CD4-positive, alpha-beta memory T cell (primary cell): ENCODE measurements around the gene ITLN2. TPM values are rescaled to one million over a fixed set of nuclear protein-coding genes. Genes with fewer than 3 reads are reported as not detected.
"Not testable (repeated sequence)": the region's sequence is repeated elsewhere in the genome, so short reads cannot be mapped to it uniquely, and the experiment has no call there.

Experiments used
- CTCF ChIA-PET: fragments of 350-600 bp; sonication (Branson Sonifier 250); formaldehyde crosslinking; loops from one replicate; lab custom pipeline; 2021; ENCODE audit warnings: inconsistent platforms; ENCODE audit not compliant: partially characterized antibody; lab: Charles Lee
- POLR2A ChIA-PET: fragments of 350-600 bp; sonication (Branson Sonifier 250); formaldehyde crosslinking; loops from one replicate; lab custom pipeline; 2021; ENCODE audit not compliant: partially characterized antibody; lab: Charles Lee
- DNase-seq, 5 donors: peaks; one replicate each; pipeline versions ENCODE4 v3.0.0 to v3.0.0-alpha.2; 2020 to 2022; ENCODE audit warnings: mixed read lengths in 1 of 5
- H3K27ac ChIP-seq: one replicate; pipeline ENCODE4 v1.7.0; 2013; ENCODE audit warnings: low read depth, low read length
- H3K27me3 ChIP-seq: 2 replicates; pipeline ENCODE4 v1.7.0; 2013; ENCODE audit warnings: mild to moderate bottlenecking, low read length, moderate library complexity; ENCODE audit not compliant: insufficient read depth
- H3K36me3 ChIP-seq: 2 replicates; pipeline ENCODE4 v1.7.0; 2013; ENCODE audit warnings: mild to moderate bottlenecking, low read length, moderate library complexity; ENCODE audit not compliant: insufficient read depth
- H3K4me1 ChIP-seq: 2 replicates; pipeline ENCODE4 v1.7.0; 2013; ENCODE audit warnings: mild to moderate bottlenecking, low read length, moderate library complexity; ENCODE audit not compliant: insufficient read depth
- H3K4me3 ChIP-seq, 2 donors: one replicate each; pipeline ENCODE4 v1.7.0; 2013; ENCODE audit warnings: low read length in 2 of 2, mild to moderate bottlenecking in 1 of 2
- H3K9me3 ChIP-seq, 2 donors: one replicate each; pipeline ENCODE4 v1.7.0; 2013; ENCODE audit warnings: low read length in 2 of 2, control low read depth in 1 of 2; ENCODE audit not compliant: control insufficient read depth in 1 of 2
- H3K27ac Mint-ChIP-seq, 7 donors: one replicate each; pipeline ENCODE4 v1.8.0; 2020 to 2021; ENCODE audit warnings: mixed read lengths in 7 of 7, mild to moderate bottlenecking in 6 of 7, inconsistent platforms in 3 of 7, moderate library complexity in 3 of 7
- H3K27me3 Mint-ChIP-seq, 2 donors: one replicate each; pipeline ENCODE4 v1.8.0; 2020 to 2021; ENCODE audit warnings: mixed read lengths in 2 of 2
- H3K36me3 Mint-ChIP-seq, 2 donors: one replicate each; pipeline ENCODE4 v1.8.0; 2020 to 2021; ENCODE audit warnings: mixed read lengths in 2 of 2, inconsistent platforms in 1 of 2, mild to moderate bottlenecking in 1 of 2
- H3K4me1 Mint-ChIP-seq, 4 donors: one replicate each; pipeline ENCODE4 v1.8.0; 2020 to 2021; ENCODE audit warnings: mixed read lengths in 4 of 4, mild to moderate bottlenecking in 1 of 4
- H3K4me3 Mint-ChIP-seq, 8 donors: one replicate each; pipeline ENCODE4 v1.8.0; 2020 to 2021; ENCODE audit warnings: mixed read lengths in 8 of 8, mild to moderate bottlenecking in 7 of 8, moderate library complexity in 6 of 8, inconsistent platforms in 3 of 8
- H3K9me3 Mint-ChIP-seq, 8 donors: one replicate each; pipeline ENCODE4 v1.8.0; 2020 to 2021; ENCODE audit warnings: mixed read lengths in 8 of 8, mild to moderate bottlenecking in 5 of 8, inconsistent platforms in 3 of 8, moderate library complexity in 1 of 8
- intact Hi-C: fragments of 100-400 bp; cut with micrococcal nuclease; formaldehyde crosslinking; loops from one replicate; pipeline ENCODE4 v1.15.1; 2023
- polyA plus RNA-seq, 2 donors: library from polyadenylated mRNA; unstranded; fragments of 300-500 nt; fragmentation: Illumina TruSeq; gene quantifications; one replicate each; pipeline ENCODE4 v1.2.3, GENCODE V29; 2021
- total RNA-seq, 2 experiments: library from RNA; stranded (reverse); gene quantifications; one replicate each; pipeline ENCODE4 v1.2.3, GENCODE V29; 2021

Gene ITLN2
- total and polyA plus RNA-seq, 4 experiments from 2014 or later = not detected

DNA sequence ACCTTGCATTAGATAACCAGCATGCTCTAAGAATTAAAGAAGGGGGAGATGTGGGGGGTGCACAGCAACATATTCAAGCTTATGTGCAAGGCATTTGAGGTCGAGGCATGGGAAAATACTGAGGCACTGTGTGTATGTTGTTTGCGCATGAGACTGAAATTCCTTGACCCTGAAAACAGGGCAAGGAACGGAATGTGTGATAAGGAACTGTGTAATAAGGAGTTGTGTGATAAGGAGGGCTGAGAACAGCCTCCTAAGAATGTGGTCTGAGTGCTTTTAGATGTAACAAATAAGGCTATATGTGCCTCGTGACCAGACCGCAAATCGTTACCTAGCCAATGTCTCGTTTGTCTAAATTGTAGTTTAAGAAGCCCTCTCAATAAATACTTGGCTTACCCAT, 43.2 kb downstream of the ITLN2 start:
- CTCF ChIA-PET = no interaction called here
- Mint-ChIP-seq H3K4me3 (no peak overlapping the region), H3K27me3 (peaks cover 1 to 3% of the 10 kb centered on the region in 2 donors), H3K4me1 (no peaks in the 10 kb centered on the region), H3K9me3 (no peaks in the 10 kb centered on the region), H3K36me3 (no peaks in the 10 kb centered on the region), H3K27ac (no peak overlapping the region)
- no peak for DNase-seq
- Histone ChIP-seq H3K36me3 (no peaks in the 10 kb centered on the region), H3K27me3 (no peaks in the 10 kb centered on the region), H3K4me3 (no peak overlapping the region), H3K27ac (no peak overlapping the region), H3K9me3 (no peaks in the 10 kb centered on the region), H3K4me1 (no peaks in the 10 kb centered on the region)
- intact Hi-C loops = no loop called here
- POLR2A ChIA-PET = no interaction called here

DNA sequence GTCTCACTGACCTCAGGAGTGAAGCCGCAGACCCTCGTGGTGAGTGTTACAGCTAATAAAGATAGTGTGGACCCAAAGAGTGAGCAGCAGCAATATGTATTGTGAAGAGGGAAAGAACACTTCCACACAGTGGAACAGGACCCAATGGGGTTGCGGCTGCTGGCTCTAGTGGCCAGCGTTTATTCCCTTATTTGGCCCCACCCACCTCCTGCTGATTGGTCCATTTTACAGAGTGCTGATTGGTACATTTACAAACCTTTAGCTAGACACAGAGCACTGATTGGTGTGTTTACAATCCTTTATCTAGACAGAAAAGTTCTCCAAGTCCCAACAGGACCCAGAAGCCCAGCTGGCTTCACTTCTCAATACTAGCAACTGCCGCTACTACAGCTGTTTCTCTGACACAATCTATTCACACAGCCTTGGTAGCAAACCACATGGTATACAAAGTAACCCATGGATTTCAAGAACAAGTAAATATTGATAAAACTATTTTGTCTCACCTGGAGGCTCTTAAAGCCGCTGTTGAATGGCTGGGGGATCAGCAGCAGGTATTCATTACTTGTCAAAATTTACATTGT, 44.3 kb downstream of the ITLN2 start:
- no peak overlapping the region for H3K27ac ChIP-seq
- no peaks in the 10 kb centered on the region for H3K4me1 Mint-ChIP-seq
- H3K9me3 Mint-ChIP-seq = no peaks in the 10 kb centered on the region
- no peak overlapping the region for H3K4me3 Mint-ChIP-seq
- ChIA-PET POLR2A (no interaction called here), CTCF (no interaction called here)
- H3K27ac Mint-ChIP-seq = no peak overlapping the region
- DNase-seq = no peak
- H3K4me1 ChIP-seq = no peaks in the 10 kb centered on the region
- H3K36me3 Mint-ChIP-seq = no peaks in the 10 kb centered on the region
- no peaks in the 10 kb centered on the region for H3K36me3 ChIP-seq
- peaks cover 1 to 3% of the 10 kb centered on the region in 2 donors for H3K27me3 Mint-ChIP-seq
- no peaks in the 10 kb centered on the region for H3K9me3 ChIP-seq
- intact Hi-C loops = no loop called here
- H3K27me3 ChIP-seq = no peaks in the 10 kb centered on the region
- H3K4me3 ChIP-seq = no peak overlapping the region

DNA sequence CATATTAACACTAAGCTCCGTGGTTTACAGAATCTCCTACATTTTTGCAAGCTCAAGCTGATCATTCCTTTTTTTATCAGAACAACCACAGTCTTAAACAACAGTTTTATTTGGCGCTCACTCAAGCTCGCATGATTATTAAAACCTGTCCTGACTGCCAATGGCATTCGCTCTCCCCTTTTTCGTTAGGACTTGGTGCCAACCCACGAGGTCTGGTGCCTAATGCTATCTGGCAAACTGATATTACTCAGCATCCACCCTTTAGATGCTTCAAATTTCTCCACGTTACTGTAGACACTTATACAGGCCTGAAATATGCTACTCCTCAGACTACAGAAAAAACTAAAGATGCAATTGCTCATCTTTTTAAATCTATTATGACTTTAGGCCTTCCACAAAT, 46.6 kb downstream of the ITLN2 start:
- Histone ChIP-seq H3K27ac (no peak overlapping the region), H3K36me3 (no peaks in the 10 kb centered on the region), H3K4me3 (no peak overlapping the region), H3K9me3 (no peaks in the 10 kb centered on the region), H3K27me3 (no peaks in the 10 kb centered on the region), H3K4me1 (no peaks in the 10 kb centered on the region)
- Mint-ChIP-seq H3K36me3 (no peaks in the 10 kb centered on the region), H3K27ac (peak overlapping the region in 1 of 7 donors; percentile 3), H3K4me1 (no peaks in the 10 kb centered on the region), H3K9me3 (no peaks in the 10 kb centered on the region), H3K27me3 (peaks cover 0 to 1% of the 10 kb centered on the region in 2 donors), H3K4me3 (no peak overlapping the region)
- intact Hi-C loops = no loop called here
- POLR2A ChIA-PET = no interaction called here
- DNase-seq = no peak
- CTCF ChIA-PET = interaction anchor here (1.6 kb wide), 1 partner anchor 46 kb away, joined by 5 read pairs; the partner anchor contains the start of gene ITLN2

DNA sequence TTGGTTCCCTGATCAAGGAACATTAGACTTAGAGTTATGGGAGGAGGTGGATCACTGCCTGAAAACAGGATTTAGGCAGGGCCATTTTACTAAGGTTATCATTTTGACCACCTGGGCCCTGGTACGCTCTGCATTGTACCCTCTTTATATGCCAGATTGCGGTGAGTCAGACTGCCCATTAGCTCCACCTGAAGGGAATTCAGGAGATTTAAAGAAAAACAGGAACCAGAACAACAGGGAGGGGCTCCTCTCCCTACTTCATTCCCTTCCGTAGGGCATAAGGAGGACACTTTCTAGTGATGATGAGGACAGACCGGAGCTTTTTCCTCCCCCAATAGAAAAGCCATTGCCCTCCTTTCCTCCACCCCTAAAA, 49.0 kb downstream of the ITLN2 start:
- H3K4me3 ChIP-seq = no peak overlapping the region
- H3K27ac ChIP-seq = no peak overlapping the region
- H3K4me3 Mint-ChIP-seq = no peak overlapping the region
- no peaks in the 10 kb centered on the region for H3K36me3 ChIP-seq
- ChIA-PET CTCF (no interaction called here), POLR2A (no interaction called here)
- no peaks in the 10 kb centered on the region for H3K4me1 Mint-ChIP-seq
- intact Hi-C loops = no loop called here
- no peaks in the 10 kb centered on the region for H3K9me3 ChIP-seq
- H3K27ac Mint-ChIP-seq = no peak overlapping the region
- H3K27me3 ChIP-seq = no peaks in the 10 kb centered on the region
- no peaks in the 10 kb centered on the region for H3K4me1 ChIP-seq
- no peak for DNase-seq
- no peaks in the 10 kb centered on the region for H3K9me3 Mint-ChIP-seq
- H3K36me3 Mint-ChIP-seq = no peaks in the 10 kb centered on the region
- H3K27me3 Mint-ChIP-seq = peaks cover 0 to 2% of the 10 kb centered on the region in 2 donors

DNA sequence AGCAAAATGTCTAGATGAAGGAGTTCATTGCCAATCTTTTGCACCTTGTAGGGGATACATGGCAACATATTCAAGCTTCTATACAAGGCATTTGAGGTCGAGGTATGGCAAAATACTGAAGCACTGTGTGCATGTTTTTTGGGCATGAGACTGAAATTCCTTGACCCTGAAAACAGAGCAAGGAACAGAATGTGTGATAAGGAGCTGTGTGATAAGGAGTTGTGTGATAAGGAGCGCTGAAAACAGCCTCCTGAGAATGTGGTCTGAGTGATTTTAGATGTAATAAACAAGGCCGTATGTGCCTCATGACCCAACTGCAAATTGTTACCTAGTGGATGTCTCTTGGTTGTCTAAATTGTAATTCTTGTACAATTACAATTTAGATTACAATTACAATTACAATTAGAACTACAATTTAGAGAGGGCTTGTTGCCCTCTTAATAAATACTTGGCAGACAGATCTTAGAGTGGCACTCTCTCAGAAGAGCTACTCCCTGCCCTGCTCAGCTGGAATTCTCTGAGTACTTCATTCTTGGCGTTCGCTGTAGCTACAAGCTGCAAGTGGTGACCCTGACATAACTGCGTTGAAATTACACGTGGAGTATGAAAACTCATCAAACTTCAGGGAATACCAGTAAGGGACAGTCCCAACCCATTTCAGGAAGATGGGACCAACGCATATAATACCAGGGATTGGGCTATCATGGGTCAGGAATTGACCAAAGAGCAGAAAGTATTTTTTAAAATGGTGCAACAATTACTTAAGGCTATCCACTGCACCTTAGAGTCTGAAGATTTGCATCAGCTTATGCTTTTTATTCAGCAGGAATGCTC, 49.6 kb downstream of the ITLN2 start:
- Histone ChIP-seq H3K9me3 (no peaks in the 10 kb centered on the region), H3K36me3 (no peaks in the 10 kb centered on the region), H3K4me1 (no peaks in the 10 kb centered on the region), H3K27ac (no peak overlapping the region), H3K27me3 (no peaks in the 10 kb centered on the region), H3K4me3 (no peak overlapping the region)
- CTCF ChIA-PET = no interaction called here
- Mint-ChIP-seq H3K4me1 (no peaks in the 10 kb centered on the region), H3K27ac (no peak overlapping the region), H3K27me3 (peaks cover 0 to 2% of the 10 kb centered on the region in 2 donors), H3K9me3 (no peaks in the 10 kb centered on the region), H3K36me3 (no peaks in the 10 kb centered on the region), H3K4me3 (no peak overlapping the region)
- POLR2A ChIA-PET = no interaction called here
- no peak for DNase-seq
- intact Hi-C loops = no loop called here

DNA sequence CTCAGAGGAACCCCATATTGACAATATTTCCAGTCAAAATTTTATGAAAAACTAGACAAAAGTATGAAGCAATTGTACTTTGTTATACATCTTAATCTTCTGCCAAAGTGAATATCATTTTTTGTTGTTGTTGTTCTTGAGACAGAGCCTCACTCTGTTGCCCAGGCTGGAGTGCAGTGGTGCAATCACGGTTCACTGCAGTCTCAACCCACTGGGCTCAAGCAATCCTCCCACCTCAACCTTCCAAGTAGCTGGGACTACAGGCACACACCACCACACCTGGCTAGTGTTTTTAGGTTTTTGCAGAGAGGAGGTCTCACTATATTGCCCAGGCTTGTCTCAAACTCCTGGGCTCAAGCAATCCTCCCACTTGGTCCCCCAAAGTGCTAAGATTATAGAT, 52.4 kb downstream of the ITLN2 start:
- H3K4me1 ChIP-seq, H3K36me3 Mint-ChIP-seq, intact Hi-C loops, H3K27me3 ChIP-seq, H3K4me1 Mint-ChIP-seq, H3K36me3 ChIP-seq, DNase-seq, H3K27ac Mint-ChIP-seq, H3K4me3 ChIP-seq, H3K27ac ChIP-seq, CTCF ChIA-PET, H3K9me3 Mint-ChIP-seq, H3K4me3 Mint-ChIP-seq, POLR2A ChIA-PET, H3K27me3 Mint-ChIP-seq, H3K9me3 ChIP-seq: not testable (repeated sequence)

DNA sequence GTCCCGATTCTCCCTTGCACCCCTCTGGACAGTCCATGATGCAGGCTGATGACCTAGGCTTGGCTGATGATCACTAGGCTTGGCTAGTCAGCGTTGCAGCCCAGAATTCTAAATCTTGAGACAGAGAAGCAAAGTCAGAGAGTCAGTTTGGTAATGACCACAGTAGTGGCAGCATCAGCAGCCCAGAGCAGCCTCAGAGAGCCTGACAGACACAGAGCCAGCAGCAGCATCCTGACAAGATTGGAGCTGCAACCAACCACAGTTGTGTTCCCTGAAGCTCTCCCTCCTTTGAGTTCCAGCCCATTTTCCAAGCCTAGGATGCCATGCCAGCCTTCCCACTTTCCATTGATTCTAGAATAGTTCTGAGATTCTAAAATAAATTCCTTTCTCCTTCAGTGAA, 52.8 kb downstream of the ITLN2 start:
- no peak for DNase-seq
- no peaks in the 10 kb centered on the region for H3K4me1 Mint-ChIP-seq
- no peak overlapping the region for H3K27ac ChIP-seq
- no peak overlapping the region for H3K27ac Mint-ChIP-seq
- no peaks in the 10 kb centered on the region for H3K4me1 ChIP-seq
- no peak overlapping the region for H3K4me3 Mint-ChIP-seq
- no peaks in the 10 kb centered on the region for H3K36me3 Mint-ChIP-seq
- peaks cover 0 to 2% (median 0%) of the 10 kb centered on the region in 8 donors for H3K9me3 Mint-ChIP-seq
- ChIA-PET CTCF (no interaction called here), POLR2A (no interaction called here)
- H3K27me3 Mint-ChIP-seq = peaks cover 2 to 7% of the 10 kb centered on the region in 2 donors
- H3K4me3 ChIP-seq = no peak overlapping the region
- intact Hi-C loops = no loop called here
- no peaks in the 10 kb centered on the region for H3K36me3 ChIP-seq
- no peaks in the 10 kb centered on the region for H3K9me3 ChIP-seq
- H3K27me3 ChIP-seq = no peaks in the 10 kb centered on the region
